HepG2 (cell line): ENCODE results near the gene KLF11. TPM values are rescaled to one million over a fixed set of nuclear protein-coding genes. Genes with fewer than 3 reads are reported as not detected.

Experiments
- ATAC-seq: fragments of 200-7000 bp; cut with Tn5 transposase; 3 replicates; pipeline ENCODE4 v1.9.1; 2020; ENCODE audit warnings: mild to moderate bottlenecking, moderate library complexity
- BruUV-seq: library from RNA; stranded (reverse); fragments of 400-500 nt; replicated peaks from 2 replicates; lab custom pipeline; 2021; lab: Mats Ljungman, UMichigan
- CTCF ChIA-PET: fragments of 300-600 bp; formaldehyde crosslinking; extraction: SDS; loops from one replicate; lab custom pipeline; 2021; ENCODE audit warnings: low total read pairs, inconsistent platforms, low intra/inter-chr PET ratio; lab: Yijun Ruan, JAX
- POLR2A ChIA-PET: fragments of 350-600 bp; sonication (Branson Sonifier 250); formaldehyde crosslinking; loops from one replicate; lab custom pipeline; 2020; ENCODE audit warnings: antibody characterized with exemption, inconsistent platforms; lab: Yijun Ruan, JAX
- DNase-seq: peaks from one replicate; pipeline ENCODE4 v3.0.0-alpha.2; 2015; ENCODE audit warnings: low spot score
- FAIRE-seq: peaks from 3 replicates; lab custom pipeline; 2011; peaks lifted over from hg19 to GRCh38; lab: Jason Lieb, UNC
- H2AFZ ChIP-seq: one replicate; pipeline ENCODE4 v1.6.1; 2011; ENCODE audit warnings: low read length, inconsistent platforms
- H3K27ac ChIP-seq: fragments of 300-600 bp; 3 replicates; pipeline ENCODE4 v1.8.0; 2011; ENCODE audit warnings: mixed run types, mild to moderate bottlenecking, mixed read lengths, low read length, inconsistent platforms; ENCODE audit not compliant: insufficient read depth; ENCODE audit errors: extremely low read length
- H3K27me3 ChIP-seq, 2 experiments: fragments of 200-600 bp in 1 of 2; 2 replicates in 1 of 2; 3 replicates in 1 of 2; pipeline versions ENCODE4 v1.6.0 to v1.8.0; 2011; ENCODE audit warnings: low read length in 2 of 2, mild to moderate bottlenecking in 2 of 2, moderate library complexity in 2 of 2, inconsistent platforms in 1 of 2; ENCODE audit not compliant: insufficient read depth in 2 of 2, control insufficient read depth in 1 of 2
- H3K36me3 ChIP-seq, 2 experiments: fragments of 200-600 bp in 1 of 2; replicated peaks in 1 of 2; 2 replicates in 1 of 2; 3 replicates in 1 of 2; pipeline versions ENCODE4 v1.5.1 to v1.8.0; 2011; ENCODE audit warnings: low read length in 2 of 2, inconsistent platforms in 1 of 2; ENCODE audit not compliant: insufficient read depth in 2 of 2, control insufficient read depth in 1 of 2
- H3K4me1 ChIP-seq: 2 replicates; pipeline ENCODE4 v1.5.1; 2012; ENCODE audit warnings: low read length, inconsistent platforms; ENCODE audit not compliant: insufficient read depth
- H3K4me2 ChIP-seq: 2 replicates; pipeline ENCODE4 v1.6.0; 2011; ENCODE audit warnings: low read depth, low read length, inconsistent platforms
- H3K4me3 ChIP-seq, 3 experiments: fragments of 200-600 bp in 1 of 3; sonication (generic), shearing (Covaris generic) in 1 of 3; replicated peaks in 1 of 3; 2 replicates each; pipeline ENCODE4 v1.5.1; 2011 to 2016; ENCODE audit warnings: low read length in 3 of 3, inconsistent platforms in 2 of 3, low read depth in 2 of 3, mild to moderate bottlenecking in 2 of 3, control low read depth in 1 of 3, mixed read lengths in 1 of 3; ENCODE audit not compliant: insufficient read depth in 1 of 3
- H3K79me2 ChIP-seq: one replicate; pipeline ENCODE4 v1.6.1; 2011; ENCODE audit warnings: low read length, inconsistent platforms; ENCODE audit not compliant: insufficient read depth
- H3K9ac ChIP-seq: 2 replicates; pipeline ENCODE4 v1.6.0; 2011; ENCODE audit warnings: mild to moderate bottlenecking, low read depth, low read length, inconsistent platforms; ENCODE audit not compliant: insufficient read depth
- H3K9me3 ChIP-seq: 2 replicates; pipeline ENCODE4 v1.5.1; 2012; ENCODE audit warnings: mild to moderate bottlenecking, low read length
- H4K20me1 ChIP-seq: 2 replicates; pipeline ENCODE4 v1.6.0; 2011; ENCODE audit warnings: inconsistent platforms, mild to moderate bottlenecking, low read length, moderate library complexity; ENCODE audit not compliant: insufficient read depth
- CBFB ChIP-seq: sonication (generic); formaldehyde crosslinking; IDR thresholded peaks from 2 replicates; pipeline ENCODE4 v1.4.0; 2020; ENCODE audit warnings: missing genetic modification reagents
- HOXD1 ChIP-seq: sonication (generic); formaldehyde crosslinking; IDR thresholded peaks from 2 replicates; pipeline ENCODE4 v1.5.0; 2020; ENCODE audit warnings: missing genetic modification reagents
- MZF1 ChIP-seq: sonication (generic); formaldehyde crosslinking; IDR thresholded peaks from 2 replicates; pipeline ENCODE4 v1.8.1; 2023; ENCODE audit warnings: mild to moderate bottlenecking, missing genetic modification reagents, borderline replicate concordance
- NCOA1 ChIP-seq: sonication (generic); formaldehyde crosslinking; IDR thresholded peaks from 2 replicates; pipeline ENCODE4 v1.9.0; 2021; ENCODE audit warnings: missing genetic modification reagents
- NCOA2 ChIP-seq: sonication (generic); formaldehyde crosslinking; IDR thresholded peaks from 2 replicates; pipeline ENCODE4 v1.8.0; 2022; ENCODE audit warnings: inconsistent platforms
- NPAS2 ChIP-seq: sonication (generic); formaldehyde crosslinking; IDR thresholded peaks from 2 replicates; pipeline ENCODE4 v1.8.0; 2022; ENCODE audit warnings: mild to moderate bottlenecking, missing genetic modification reagents, borderline replicate concordance
- PLRG1 ChIP-seq: fragments of 450-650 bp; conservative IDR thresholded peaks from 2 replicates; pipeline ENCODE4 v1.6.1; 2016
- SIX1 ChIP-seq: sonication (generic); formaldehyde crosslinking; IDR thresholded peaks from 2 replicates; pipeline ENCODE4 v1.4.0; 2020; ENCODE audit warnings: missing genetic modification reagents, borderline replicate concordance
- SRSF9 ChIP-seq: fragments of 200-400 bp; formaldehyde crosslinking; IDR thresholded peaks from 2 replicates; pipeline ENCODE4 v1.6.1; 2018; ENCODE audit warnings: borderline replicate concordance, mild to moderate bottlenecking, low read depth, low read length; ENCODE audit not compliant: insufficient read depth, poor library complexity, severe bottlenecking
- STAG1 ChIP-seq: sonication (generic); formaldehyde crosslinking; IDR thresholded peaks from 2 replicates; pipeline ENCODE4 v1.4.0; 2020; ENCODE audit warnings: missing genetic modification reagents
- ZNF101 ChIP-seq: sonication (generic); formaldehyde crosslinking; IDR thresholded peaks from 2 replicates; pipeline ENCODE4 v1.4.0; 2020; ENCODE audit warnings: mild to moderate bottlenecking, low read depth, missing genetic modification reagents, borderline replicate concordance
- WGBS: methylation state at CpG from one replicate; pipeline ENCODE4 v1.1.6; 2017; ENCODE audit warnings: low lambda C conversion rate; 5-methylcytosine and 5-hydroxymethylcytosine counted together
- in situ Hi-C: cut with HindIII; loops from 2 replicates; pipeline ENCODE4 v1.10.0; 2017; ENCODE audit warnings: low pct_unique_long_range_greater_than_20kb; ENCODE audit not compliant: extremely low pct_ligation_motif_present
- intact Hi-C: fragments of 100-400 bp; cut with micrococcal nuclease; formaldehyde crosslinking; loops from one replicate; pipeline ENCODE4 v1.10.0; 2022; ENCODE audit not compliant: unreplicated experiment
- polyA plus RNA-seq, 8 experiments: library from polyadenylated mRNA; depleted of rRNA in 3 of 8; stranded (reverse) in 7 of 8; unstranded in 1 of 8; fragments of >200 nt; fragmentation: Illumina TruSeq in 4 of 8; extraction: Trizol in 4 of 8; gene quantifications; 2 replicates each; pipeline versions ENCODE4 v1.2.1 to v1.2.3, GENCODE V29; 2011 to 2016; ENCODE audit warnings: low read depth in 4 of 8, missing spikeins in 1 of 8, mixed read lengths in 1 of 8; ENCODE audit not compliant: insufficient read depth in 1 of 8
- total RNA-seq, 5 experiments: library from RNA; depleted of rRNA; stranded (reverse); fragments of >200 nt; fragmentation: Illumina TruSeq; extraction: Trizol; gene quantifications; 2 replicates each; pipeline ENCODE4 v1.2.3, GENCODE V29; 2016; ENCODE audit warnings: low read depth in 1 of 5
- TF ChIP-seq, protein P1 (sequence below): sonication (generic); formaldehyde crosslinking; IDR thresholded peaks from 2 replicates; pipeline ENCODE4 v1.8.1; 2023; ENCODE audit warnings: missing genetic modification reagents, inconsistent platforms, borderline replicate concordance
- TF ChIP-seq, protein P2 (sequence below): sonication (generic); formaldehyde crosslinking; IDR thresholded peaks from 2 replicates; pipeline ENCODE4 v1.4.0; 2020; ENCODE audit warnings: missing genetic modification reagents, borderline replicate concordance
- TF ChIP-seq, protein P3 (sequence below), 2 experiments: sonication (generic) in 1 of 2; formaldehyde crosslinking in 1 of 2; IDR thresholded peaks; 2 replicates each; pipeline versions ENCODE4 v1.4.0 to v1.6.1; 2018 to 2020; ENCODE audit warnings: missing genetic modification reagents in 2 of 2, borderline replicate concordance in 1 of 2, low read depth in 1 of 2, mild to moderate bottlenecking in 1 of 2, missing biosample characterization in 1 of 2

The KLF11 gene
- total and polyA plus RNA-seq, 2 of the 13 experiments (the other 11 are each of a cell fraction or from before 2014, with no cell fraction given): 2.5 to 11.8 TPM

DNA sequence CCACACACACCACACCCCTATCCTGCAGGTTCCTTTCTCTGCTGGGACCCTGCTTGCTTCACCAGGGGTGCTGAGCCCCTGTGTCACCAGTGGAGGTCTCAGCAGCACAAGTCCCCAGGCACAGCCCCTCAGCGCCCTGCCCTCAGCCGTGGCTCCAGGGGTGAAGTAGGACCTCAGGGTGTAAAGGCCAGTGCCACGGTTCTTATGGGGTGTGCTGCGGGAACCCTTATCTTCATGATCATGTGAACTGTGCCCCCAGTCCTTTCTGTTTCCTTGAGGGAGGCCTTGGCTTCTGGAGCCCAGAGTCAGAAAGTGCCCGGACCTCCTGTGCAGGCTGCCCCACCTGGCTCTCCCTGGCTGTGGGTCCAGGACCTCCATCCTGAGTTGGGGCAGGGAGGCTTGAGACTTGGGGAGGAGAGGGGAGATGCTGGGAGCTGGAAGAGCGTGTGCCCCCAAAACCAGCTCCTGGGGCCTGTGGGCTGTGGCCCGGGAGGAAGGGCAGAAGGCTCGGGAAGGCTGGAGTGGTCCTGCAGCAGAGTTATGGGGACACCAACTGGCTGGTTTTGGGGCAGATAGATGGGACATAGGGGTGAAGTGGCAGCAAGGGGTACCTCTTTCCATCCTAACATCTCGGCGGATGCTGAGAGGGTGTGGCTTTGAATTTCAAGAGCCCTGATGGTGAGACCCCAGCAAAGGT, 20.2 kb upstream of the KLF11 start:
- CTCF ChIA-PET: no interaction called here
- H3K36me3 ChIP-seq: no peaks in the 10 kb centered on the region
- peaks cover 11 to 60% of the 10 kb centered on the region in 2 experiments; a peak in 4 of 5 replicates for H3K27me3 ChIP-seq
- peaks cover 27% of the 10 kb centered on the region for H3K4me1 ChIP-seq
- no peak overlapping the region for H3K4me3 ChIP-seq
- FAIRE-seq (no peak), ATAC-seq (peak; percentile 28), DNase-seq (no peak)
- intact Hi-C loops (loop anchor here (1.0 to 2.0 kb wide), 2 partner anchors 224 to 253 kb away; no protein-coding TSS in a partner anchor), in situ Hi-C loops (no loop called here)
- WGBS: 18% methylated on average over 9 of the region's 10 CpGs
- no TSS peak for BruUV-seq
- H4K20me1 ChIP-seq: no peaks in the 10 kb centered on the region
- H3K4me2 ChIP-seq: no peak overlapping the region
- POLR2A ChIA-PET: interaction anchor here (1.3 kb wide), 1 partner anchor 180 kb away, joined by 3 read pairs; the partner anchor contains the start of gene TAF1B
- H3K27ac ChIP-seq: no peak overlapping the region
- no peaks in the 10 kb centered on the region for H3K79me2 ChIP-seq
- H3K9me3 ChIP-seq: no peaks in the 10 kb centered on the region
- H2AFZ ChIP-seq: no peak overlapping the region
- no peak overlapping the region for H3K9ac ChIP-seq
- TF ChIP-seq STAG1 (CRISPR knock-in tag) (peak; percentile 47; the same call in 1 of the 2 replicates), HOXD1 (CRISPR knock-in tag) (no peak), SIX1 (CRISPR knock-in tag) (no peak), ZNF101 (CRISPR knock-in tag) (no peak), CBFB (CRISPR knock-in tag) (no peak), NCOA2 (CRISPR knock-in tag) (no peak), NPAS2 (CRISPR knock-in tag) (no peak), NCOA1 (CRISPR knock-in tag) (no peak), MZF1 (no peak), SRSF9 (no peak), PLRG1 (no peak)
- TF ChIP-seq, protein P1, sequence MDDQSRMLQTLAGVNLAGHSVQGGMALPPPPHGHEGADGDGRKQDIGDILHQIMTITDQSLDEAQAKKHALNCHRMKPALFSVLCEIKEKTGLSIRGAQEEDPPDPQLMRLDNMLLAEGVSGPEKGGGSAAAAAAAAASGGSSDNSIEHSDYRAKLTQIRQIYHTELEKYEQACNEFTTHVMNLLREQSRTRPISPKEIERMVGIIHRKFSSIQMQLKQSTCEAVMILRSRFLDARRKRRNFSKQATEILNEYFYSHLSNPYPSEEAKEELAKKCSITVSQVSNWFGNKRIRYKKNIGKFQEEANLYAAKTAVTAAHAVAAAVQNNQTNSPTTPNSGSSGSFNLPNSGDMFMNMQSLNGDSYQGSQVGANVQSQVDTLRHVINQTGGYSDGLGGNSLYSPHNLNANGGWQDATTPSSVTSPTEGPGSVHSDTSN (CRISPR knock-in tag): no peak
- TF ChIP-seq, protein P2, sequence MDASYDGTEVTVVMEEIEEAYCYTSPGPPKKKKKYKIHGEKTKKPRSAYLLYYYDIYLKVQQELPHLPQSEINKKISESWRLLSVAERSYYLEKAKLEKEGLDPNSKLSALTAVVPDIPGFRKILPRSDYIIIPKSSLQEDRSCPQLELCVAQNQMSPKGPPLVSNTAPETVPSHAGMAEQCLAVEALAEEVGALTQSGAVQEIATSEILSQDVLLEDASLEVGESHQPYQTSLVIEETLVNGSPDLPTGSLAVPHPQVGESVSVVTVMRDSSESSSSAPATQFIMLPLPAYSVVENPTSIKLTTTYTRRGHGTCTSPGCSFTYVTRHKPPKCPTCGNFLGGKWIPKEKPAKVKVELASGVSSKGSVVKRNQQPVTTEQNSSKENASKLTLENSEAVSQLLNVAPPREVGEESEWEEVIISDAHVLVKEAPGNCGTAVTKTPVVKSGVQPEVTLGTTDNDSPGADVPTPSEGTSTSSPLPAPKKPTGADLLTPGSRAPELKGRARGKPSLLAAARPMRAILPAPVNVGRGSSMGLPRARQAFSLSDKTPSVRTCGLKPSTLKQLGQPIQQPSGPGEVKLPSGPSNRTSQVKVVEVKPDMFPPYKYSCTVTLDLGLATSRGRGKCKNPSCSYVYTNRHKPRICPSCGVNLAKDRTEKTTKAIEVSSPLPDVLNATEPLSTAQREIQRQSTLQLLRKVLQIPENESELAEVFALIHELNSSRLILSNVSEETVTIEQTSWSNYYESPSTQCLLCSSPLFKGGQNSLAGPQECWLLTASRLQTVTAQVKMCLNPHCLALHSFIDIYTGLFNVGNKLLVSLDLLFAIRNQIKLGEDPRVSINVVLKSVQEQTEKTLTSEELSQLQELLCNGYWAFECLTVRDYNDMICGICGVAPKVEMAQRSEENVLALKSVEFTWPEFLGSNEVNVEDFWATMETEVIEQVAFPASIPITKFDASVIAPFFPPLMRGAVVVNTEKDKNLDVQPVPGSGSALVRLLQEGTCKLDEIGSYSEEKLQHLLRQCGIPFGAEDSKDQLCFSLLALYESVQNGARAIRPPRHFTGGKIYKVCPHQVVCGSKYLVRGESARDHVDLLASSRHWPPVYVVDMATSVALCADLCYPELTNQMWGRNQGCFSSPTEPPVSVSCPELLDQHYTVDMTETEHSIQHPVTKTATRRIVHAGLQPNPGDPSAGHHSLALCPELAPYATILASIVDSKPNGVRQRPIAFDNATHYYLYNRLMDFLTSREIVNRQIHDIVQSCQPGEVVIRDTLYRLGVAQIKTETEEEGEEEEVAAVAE (CRISPR knock-in tag): no peak
- TF ChIP-seq, protein P3, sequence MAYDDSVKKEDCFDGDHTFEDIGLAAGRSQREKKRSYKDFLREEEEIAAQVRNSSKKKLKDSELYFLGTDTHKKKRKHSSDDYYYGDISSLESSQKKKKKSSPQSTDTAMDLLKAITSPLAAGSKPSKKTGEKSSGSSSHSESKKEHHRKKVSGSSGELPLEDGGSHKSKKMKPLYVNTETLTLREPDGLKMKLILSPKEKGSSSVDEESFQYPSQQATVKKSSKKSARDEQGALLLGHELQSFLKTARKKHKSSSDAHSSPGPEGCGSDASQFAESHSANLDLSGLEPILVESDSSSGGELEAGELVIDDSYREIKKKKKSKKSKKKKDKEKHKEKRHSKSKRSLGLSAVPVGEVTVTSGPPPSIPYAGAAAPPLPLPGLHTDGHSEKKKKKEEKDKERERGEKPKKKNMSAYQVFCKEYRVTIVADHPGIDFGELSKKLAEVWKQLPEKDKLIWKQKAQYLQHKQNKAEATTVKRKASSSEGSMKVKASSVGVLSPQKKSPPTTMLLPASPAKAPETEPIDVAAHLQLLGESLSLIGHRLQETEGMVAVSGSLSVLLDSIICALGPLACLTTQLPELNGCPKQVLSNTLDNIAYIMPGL (CRISPR knock-in tag; IDR thresholded peaks at IDR 0.05; ENCODE audit: borderline replicate concordance in 1 of 2, low read depth in 1 of 2): no peak
